Hair follicular keratinocyte (primary cell): Measurements from ENCODE around the gene HPSE2. TPM values are rescaled to one million over a fixed set of nuclear protein-coding genes. Genes with fewer than 3 reads are reported as not detected.

Experiments
- total RNA-seq: library from RNA; depleted of rRNA; stranded (reverse); fragments of >200 nt; gene quantifications from 2 replicates; pipeline ENCODE4 v1.2.3, GENCODE V29; 2015

The HPSE2 gene
- not detected in 2 replicates for total RNA-seq

GRCh38 chr10:99235658-99236626 is at the start of gene HPSE2:
TSS of gene HPSE2 (minus strand) at chr10:99235852.

GRCh38 chr10:98446661-98447221 is 788.9 kb downstream of the HPSE2 start, which contains the start of gene HPS1:
TSS of gene HPS1 (minus strand) at chr10:98446935. CDS start at chr10:98443240, 3,695 bp downstream.

GRCh38 chr10:98414932-98415730 is 820.5 kb downstream of the HPSE2 start, which contains the start of gene PYROXD2:
TSS of gene PYROXD2 (minus strand) at chr10:98415182. CDS start at chr10:98415135, 47 bp downstream.

Other genes starting within 250 kb of the HPSE2 start
- under 0.01 and 0.08 TPM in 2 replicates for gene CNNM1, start 93.5 kb upstream of the HPSE2 start, total RNA-seq
- 61.2 and 75.9 TPM in 2 replicates for gene GOT1, start 194.8 kb upstream of the HPSE2 start, total RNA-seq